Calu3 (cell line): ENCODE measurements around the gene LENG1. TPM values are rescaled to one million over a fixed set of nuclear protein-coding genes. Genes with fewer than 3 reads are reported as not detected.

ENCODE experiments used
- BruUV-seq: library from RNA; stranded (reverse); fragments of 400-500 nt; replicated peaks from 2 replicates; lab custom pipeline; 2021; lab: Mats Ljungman, UMichigan
- CTCF ChIA-PET: fragments of 300-600 bp; sonication (Branson Sonifier 250); formaldehyde crosslinking; loops from one replicate; lab custom pipeline; 2022; ENCODE audit warnings: antibody characterized with exemption; lab: Charles Lee
- DNase-seq: peaks from one replicate; pipeline ENCODE4 v3.0.0; 2022
- H3K27ac Mint-ChIP-seq: one replicate; pipeline ENCODE4 v1.8.0; 2022; ENCODE audit warnings: mixed read lengths; ENCODE audit not compliant: unreplicated experiment
- H3K27me3 Mint-ChIP-seq: one replicate; pipeline ENCODE4 v1.8.0; 2022; ENCODE audit warnings: mixed read lengths; ENCODE audit not compliant: unreplicated experiment
- H3K36me3 Mint-ChIP-seq: one replicate; pipeline ENCODE4 v1.8.0; 2022; ENCODE audit warnings: mild to moderate bottlenecking, moderate library complexity, mixed read lengths; ENCODE audit not compliant: insufficient read depth, unreplicated experiment
- H3K4me1 Mint-ChIP-seq: one replicate; pipeline ENCODE4 v1.8.0; 2022; ENCODE audit warnings: mild to moderate bottlenecking, low read depth, mixed read lengths; ENCODE audit not compliant: unreplicated experiment
- H3K4me3 Mint-ChIP-seq: one replicate; pipeline ENCODE4 v1.8.0; 2022; ENCODE audit warnings: mild to moderate bottlenecking, low read depth, moderate library complexity, mixed read lengths; ENCODE audit not compliant: unreplicated experiment
- H3K9me3 Mint-ChIP-seq: one replicate; pipeline ENCODE4 v1.8.0; 2022; ENCODE audit warnings: low read depth, mixed read lengths; ENCODE audit not compliant: unreplicated experiment
- intact Hi-C: fragments of 100-400 bp; cut with micrococcal nuclease; formaldehyde crosslinking; loops from one replicate; pipeline ENCODE4 v1.10.0; 2022; ENCODE audit not compliant: unreplicated experiment
- total RNA-seq: library from RNA; stranded (reverse); gene quantifications from 2 replicates; pipeline ENCODE4 v1.2.3, GENCODE V29; 2022
- TF ChIP-seq, protein P1 (sequence below): fragments of 200-600 bp; IDR thresholded peaks from one replicate; pipeline ENCODE4 v1.8.0; 2022; ENCODE audit warnings: antibody characterized with exemption; ENCODE audit not compliant: unreplicated experiment

LENG1 gene
- total RNA-seq, 1 experiment from 2014 or later: 10.7 TPM

DNA sequence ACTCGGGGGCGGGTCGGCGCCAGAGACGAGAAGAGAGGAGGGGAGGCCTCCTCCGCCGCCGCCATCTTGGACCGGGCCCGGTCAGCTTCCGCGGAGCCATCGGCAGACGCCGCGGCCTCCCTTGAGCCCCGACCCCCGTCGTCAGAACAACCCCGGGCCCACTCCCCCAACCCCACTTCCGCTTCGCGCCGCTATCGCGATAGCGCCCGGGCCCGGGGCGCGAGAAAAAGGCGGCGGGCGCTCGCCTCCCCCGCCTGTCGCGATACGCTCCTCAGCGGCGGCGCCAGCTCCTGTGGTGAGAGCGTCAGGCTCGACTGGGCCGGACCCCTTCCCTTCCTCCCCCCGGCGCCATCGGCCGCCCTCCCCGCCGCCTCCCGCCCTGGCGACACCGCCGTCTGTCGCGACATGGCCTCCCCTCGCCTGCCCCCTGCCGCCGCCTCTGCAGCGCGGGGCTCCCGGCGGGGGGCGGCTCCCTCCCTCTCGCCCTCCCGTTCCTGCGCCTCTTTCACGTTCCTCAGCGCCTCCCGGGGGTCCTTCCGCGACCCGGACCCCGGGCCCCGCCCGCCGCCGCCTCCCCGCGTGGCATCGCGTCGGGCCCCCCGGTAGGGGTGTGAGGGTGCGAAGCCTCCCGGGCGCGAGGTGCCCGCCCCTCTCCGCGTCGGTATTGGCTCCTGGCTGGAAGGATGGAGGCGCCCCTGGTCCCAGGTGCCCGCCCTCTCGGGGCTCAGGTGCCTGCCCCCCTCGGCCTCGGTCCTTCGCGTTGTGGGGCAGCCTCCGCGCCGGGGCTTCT is 21.6 kb downstream of the LENG1 start, which contains the start of gene CNOT3:
TSS of gene CNOT3 (plus strand) at position 64 of the 790 bp plus-strand sequence. CDS start 5,217 bp downstream, outside the sequence.
- CTCF ChIA-PET: interaction anchor here (1.0 to 1.7 kb wide), 9 partner anchors 14 to 345 kb away, joined by 3 to 12 read pairs (median 3); partner anchors contain the start of genes LENG1, MBOAT7, PRKCG and PRPF31
- Mint-ChIP-seq H3K27ac (peak within 1 kb of the TSS; percentile 97), H3K4me1 (peaks cover 34% of the 10 kb centered on the region), H3K9me3 (peaks cover 3% of the 10 kb centered on the region), H3K36me3 (peaks cover 69% of the 10 kb centered on the region), H3K4me3 (peak within 1 kb of the TSS; percentile 84), H3K27me3 (peaks cover 13% of the 10 kb centered on the region)
- no TSS peak for BruUV-seq
- TF ChIP-seq, protein P1, sequence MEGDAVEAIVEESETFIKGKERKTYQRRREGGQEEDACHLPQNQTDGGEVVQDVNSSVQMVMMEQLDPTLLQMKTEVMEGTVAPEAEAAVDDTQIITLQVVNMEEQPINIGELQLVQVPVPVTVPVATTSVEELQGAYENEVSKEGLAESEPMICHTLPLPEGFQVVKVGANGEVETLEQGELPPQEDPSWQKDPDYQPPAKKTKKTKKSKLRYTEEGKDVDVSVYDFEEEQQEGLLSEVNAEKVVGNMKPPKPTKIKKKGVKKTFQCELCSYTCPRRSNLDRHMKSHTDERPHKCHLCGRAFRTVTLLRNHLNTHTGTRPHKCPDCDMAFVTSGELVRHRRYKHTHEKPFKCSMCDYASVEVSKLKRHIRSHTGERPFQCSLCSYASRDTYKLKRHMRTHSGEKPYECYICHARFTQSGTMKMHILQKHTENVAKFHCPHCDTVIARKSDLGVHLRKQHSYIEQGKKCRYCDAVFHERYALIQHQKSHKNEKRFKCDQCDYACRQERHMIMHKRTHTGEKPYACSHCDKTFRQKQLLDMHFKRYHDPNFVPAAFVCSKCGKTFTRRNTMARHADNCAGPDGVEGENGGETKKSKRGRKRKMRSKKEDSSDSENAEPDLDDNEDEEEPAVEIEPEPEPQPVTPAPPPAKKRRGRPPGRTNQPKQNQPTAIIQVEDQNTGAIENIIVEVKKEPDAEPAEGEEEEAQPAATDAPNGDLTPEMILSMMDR: peak; percentile 36
- peak; percentile 46 for DNase-seq
- intact Hi-C loops: loop anchor here (1.0 kb wide), 1 partner anchor 21 kb away; the partner anchor contains the start of gene LENG1

DNA sequence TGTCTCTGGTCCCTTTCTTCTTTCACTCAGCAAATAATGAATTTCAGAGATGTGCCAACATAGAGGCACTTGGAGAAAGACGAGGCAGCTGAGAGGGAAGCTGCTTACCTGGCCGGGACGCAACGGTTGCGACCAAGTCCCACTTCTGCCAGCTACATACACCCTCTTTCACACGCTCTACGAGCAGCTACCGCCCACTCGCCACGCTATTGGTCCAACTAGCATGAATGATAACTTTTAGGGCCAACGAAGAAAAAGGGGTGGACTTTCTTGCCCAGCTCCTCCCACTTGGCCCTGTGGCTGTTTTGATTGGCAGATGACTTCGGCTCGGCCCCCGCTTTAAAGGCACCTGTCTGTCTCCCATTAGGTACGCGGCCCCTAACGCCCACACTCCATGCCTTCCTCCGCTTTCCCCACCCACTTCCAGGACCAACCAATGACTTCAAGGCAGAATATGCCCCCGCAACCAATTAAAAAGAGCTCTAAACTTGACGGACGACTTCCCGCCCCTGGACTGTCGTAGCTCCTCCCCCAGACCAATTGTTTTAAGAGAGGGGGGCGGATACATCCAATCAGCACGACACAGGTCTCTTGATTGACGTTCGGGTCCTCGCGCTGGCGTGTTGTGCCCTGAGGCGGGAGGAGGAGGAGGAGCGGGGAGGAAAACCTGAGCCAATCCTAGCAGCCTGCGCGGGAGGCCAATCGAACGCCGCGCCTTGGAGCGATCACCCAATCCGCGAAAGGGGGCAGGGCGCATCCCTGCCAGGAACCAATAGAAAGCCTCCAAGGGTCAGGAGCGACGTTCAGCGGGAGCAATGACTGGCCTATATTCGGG is 22.4 kb downstream of the LENG1 start:
- BruUV-seq: no TSS peak
- H3K4me3 Mint-ChIP-seq: peak overlapping the region; percentile 84
- H3K4me1 Mint-ChIP-seq: peaks cover 32% of the 10 kb centered on the region
- H3K9me3 Mint-ChIP-seq: peaks cover 3% of the 10 kb centered on the region
- CTCF ChIA-PET: interaction anchor here (0.5 to 1.7 kb wide), 16 partner anchors 10 to 344 kb away, joined by 3 to 12 read pairs (median 4); partner anchors contain the start of genes LENG1, MBOAT7, PRKCG and PRPF31
- TF ChIP-seq, protein P1: no peak
- H3K27ac Mint-ChIP-seq: peak overlapping the region; percentile 96
- peaks cover 13% of the 10 kb centered on the region for H3K27me3 Mint-ChIP-seq
- peaks cover 61% of the 10 kb centered on the region for H3K36me3 Mint-ChIP-seq
- intact Hi-C loops: loop anchor here (1.0 kb wide), 1 partner anchor 22 kb away; the partner anchor contains the start of gene LENG1
- DNase-seq: peak; percentile 100

DNA sequence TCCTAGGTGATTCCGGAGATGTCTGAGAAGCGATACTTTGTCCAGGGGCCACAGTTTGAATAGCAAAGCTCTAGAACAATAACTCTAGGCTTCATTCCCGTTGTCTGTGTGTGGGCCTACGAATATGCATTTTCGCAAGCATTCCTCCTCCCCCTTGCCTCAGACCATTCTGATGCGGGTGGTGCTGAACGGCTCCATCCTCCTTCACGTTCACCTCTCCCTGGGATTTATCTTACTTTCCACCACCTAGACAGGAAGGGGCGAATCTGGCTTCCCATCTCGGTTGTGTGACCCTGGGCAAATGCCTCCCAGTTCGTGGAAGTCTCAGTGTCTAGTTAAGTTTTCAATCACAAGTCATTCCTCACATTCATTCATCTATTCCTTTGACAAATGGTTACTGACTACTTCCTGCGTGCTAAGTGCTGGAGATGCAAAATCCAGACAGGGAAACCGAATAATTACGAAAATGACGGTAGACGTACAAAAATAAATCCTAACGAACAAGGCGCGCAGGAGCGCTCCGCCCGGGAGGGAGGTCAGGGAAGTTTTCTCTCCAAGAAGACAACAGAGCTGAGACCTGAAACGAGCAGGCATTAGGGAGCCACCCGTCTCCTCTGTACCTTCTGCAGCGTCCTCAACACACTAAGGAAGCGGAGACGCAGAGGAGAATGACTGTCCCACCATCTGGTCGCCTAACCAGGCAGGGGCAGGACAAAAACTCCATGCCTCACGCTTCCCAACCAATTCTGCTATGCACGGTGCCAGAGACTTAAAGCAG is 23.2 kb downstream of the LENG1 start:
- intact Hi-C loops: no loop called here
- Mint-ChIP-seq H3K27ac (peak overlapping the region; percentile 96), H3K4me3 (peak overlapping the region; percentile 84), H3K36me3 (peaks cover 59% of the 10 kb centered on the region), H3K9me3 (peaks cover 3% of the 10 kb centered on the region), H3K4me1 (peaks cover 26% of the 10 kb centered on the region), H3K27me3 (peaks cover 13% of the 10 kb centered on the region)
- CTCF ChIA-PET: interaction anchor here (0.5 to 1.7 kb wide), 8 partner anchors 10 to 343 kb away, joined by 3 to 12 read pairs (median 6); partner anchors contain the start of genes LENG1, MBOAT7, PRPF31 and TFPT
- BruUV-seq: TSS peak; percentile 95
- no peak for DNase-seq
- TF ChIP-seq, protein P1: no peak
